H1 (cell line): Measurements from ENCODE around the gene TOMM40L. TPM values are rescaled to one million over a fixed set of nuclear protein-coding genes. Genes with fewer than 3 reads are reported as not detected.

Source experiments
- CTCF ChIA-PET: fragments of 300-600 bp; sonication (Branson Sonifier 250); formaldehyde crosslinking; loops from one replicate; lab custom pipeline; 2021; ENCODE audit not compliant: partially characterized antibody; lab: Charles Lee
- POLR2A ChIA-PET: fragments of 300-600 bp; sonication (Branson Sonifier 250); formaldehyde crosslinking; loops from one replicate; lab custom pipeline; 2021; ENCODE audit warnings: inconsistent platforms; ENCODE audit not compliant: partially characterized antibody; lab: Charles Lee
- DNase-seq, 2 experiments: peaks; one replicate each; pipeline versions ENCODE4 v3.0.0 to v3.0.0-alpha.2; 2010 to 2022; ENCODE audit warnings: low spot score in 2 of 2, low read depth in 1 of 2, mixed read lengths in 1 of 2
- FAIRE-seq: peaks from 2 replicates; lab custom pipeline; 2011; peaks lifted over from hg19 to GRCh38; lab: Jason Lieb, UNC
- H2AFZ ChIP-seq: 2 replicates; pipeline ENCODE4 v1.8.1; 2012; ENCODE audit warnings: low read length, inconsistent platforms
- H2AK5ac ChIP-seq: 2 replicates; pipeline ENCODE4 v1.6.1; 2013; ENCODE audit warnings: low read depth, low read length
- H2BK120ac ChIP-seq: replicated peaks from 2 replicates; pipeline ENCODE3; 2013; ENCODE audit warnings: low read depth, low read length, inconsistent platforms
- H2BK12ac ChIP-seq: 2 replicates; pipeline ENCODE4 v1.6.1; 2013; ENCODE audit warnings: low read depth, low read length
- H2BK15ac ChIP-seq: 2 replicates; pipeline ENCODE4 v1.6.1; 2013; ENCODE audit warnings: low read length
- H2BK20ac ChIP-seq: 2 replicates; pipeline ENCODE4 v1.6.1; 2013; ENCODE audit warnings: low read length
- H2BK5ac ChIP-seq: 2 replicates; pipeline ENCODE4 v1.6.1; 2013; ENCODE audit warnings: low read depth, low read length
- H3K14ac ChIP-seq: 2 replicates; pipeline ENCODE4 v1.6.1; 2013; ENCODE audit warnings: inconsistent platforms; ENCODE audit not compliant: insufficient read length
- H3K18ac ChIP-seq: 2 replicates; pipeline ENCODE4 v1.6.1; 2013; ENCODE audit warnings: low read length; ENCODE audit errors: extremely low read depth
- H3K23ac ChIP-seq: 2 replicates; pipeline ENCODE4 v1.6.1; 2013; ENCODE audit warnings: inconsistent platforms; ENCODE audit not compliant: insufficient read length
- H3K23me2 ChIP-seq: 2 replicates; pipeline ENCODE4 v1.6.1; 2013; ENCODE audit warnings: low read depth, low read length
- H3K27ac ChIP-seq: 2 replicates; pipeline ENCODE4 v1.6.1; 2011; ENCODE audit warnings: low read depth, low read length, inconsistent platforms
- H3K27me3 ChIP-seq, 4 experiments: replicated peaks in 1 of 4; 1 replicate in 1 of 4; 2 replicates in 3 of 4; pipeline versions ENCODE4 v1.6.1 to v1.8.1; 2011 to 2013; ENCODE audit warnings: low read length in 3 of 4, mild to moderate bottlenecking in 3 of 4, inconsistent platforms in 2 of 4, mixed read lengths in 2 of 4, moderate library complexity in 1 of 4; ENCODE audit not compliant: control insufficient read depth in 3 of 4, insufficient read depth in 3 of 4; ENCODE audit errors: extremely low read depth in 1 of 4
- H3K36me3 ChIP-seq, 4 experiments: 2 replicates each; pipeline versions ENCODE4 v1.6.1 to v1.8.1; 2011 to 2013; ENCODE audit warnings: mild to moderate bottlenecking in 4 of 4, low read length in 3 of 4, moderate library complexity in 2 of 4, control low read depth in 1 of 4, inconsistent platforms in 1 of 4; ENCODE audit not compliant: insufficient read depth in 4 of 4, control insufficient read depth in 2 of 4
- H3K4ac ChIP-seq: replicated peaks from 2 replicates; pipeline ENCODE3; 2013; ENCODE audit warnings: low read length, low read depth, mixed read lengths, inconsistent platforms; ENCODE audit not compliant: insufficient read length
- H3K4me1 ChIP-seq, 4 experiments: replicated peaks in 1 of 4; 1 replicate in 1 of 4; 2 replicates in 3 of 4; pipeline versions ENCODE4 v1.6.1 to v1.8.1; 2011 to 2013; ENCODE audit warnings: low read length in 3 of 4, inconsistent platforms in 2 of 4, mixed read lengths in 1 of 4; ENCODE audit not compliant: insufficient read depth in 4 of 4, control insufficient read depth in 3 of 4
- H3K4me2 ChIP-seq, 2 experiments: 2 replicates each; pipeline versions ENCODE4 v1.6.1 to v1.8.1; 2011 to 2013; ENCODE audit warnings: low read depth in 2 of 2, low read length in 2 of 2, control low read depth in 1 of 2, inconsistent platforms in 1 of 2, mild to moderate bottlenecking in 1 of 2; ENCODE audit not compliant: insufficient read depth in 1 of 2
- H3K4me3 ChIP-seq, 4 experiments: fragments of 200-600, 300-600 bp in 1 of 4; sonication (generic), shearing (Covaris generic), sonication (Bioruptor Twin) in 1 of 4; 2 replicates each; pipeline versions ENCODE4 v1.5.1 to v1.8.1; 2011 to 2016; ENCODE audit warnings: low read length in 4 of 4, low read depth in 3 of 4, control low read depth in 2 of 4, inconsistent platforms in 2 of 4, mild to moderate bottlenecking in 2 of 4, mixed read lengths in 1 of 4, moderate library complexity in 1 of 4; ENCODE audit not compliant: insufficient read depth in 2 of 4; ENCODE audit errors: extremely low read depth in 1 of 4
- H3K56ac ChIP-seq: replicated peaks from 2 replicates; pipeline ENCODE3; 2013; ENCODE audit warnings: low read depth, mild to moderate bottlenecking, mixed read lengths, low read length, inconsistent platforms; ENCODE audit not compliant: insufficient read length
- H3K79me1 ChIP-seq: 2 replicates; pipeline ENCODE4 v1.6.1; 2013; ENCODE audit warnings: low read depth, low read length, control low read depth
- H3K79me2 ChIP-seq, 2 experiments: 2 replicates each; pipeline versions ENCODE4 v1.6.1 to v1.8.1; 2012 to 2013; ENCODE audit warnings: low read length in 2 of 2, mild to moderate bottlenecking in 2 of 2, inconsistent platforms in 1 of 2; ENCODE audit not compliant: insufficient read depth in 2 of 2, control insufficient read depth in 1 of 2
- H3K9ac ChIP-seq, 4 experiments: replicated peaks in 1 of 4; 1 replicate in 1 of 4; 2 replicates in 3 of 4; pipeline versions ENCODE4 v1.6.1 to v1.8.1; 2011 to 2013; ENCODE audit warnings: low read depth in 3 of 4, low read length in 3 of 4, control low read depth in 2 of 4, mild to moderate bottlenecking in 2 of 4, moderate library complexity in 2 of 4, inconsistent platforms in 1 of 4; ENCODE audit errors: extremely low read depth in 1 of 4
- H3K9me3 ChIP-seq, 2 experiments: 2 replicates each; pipeline versions ENCODE4 v1.6.1 to v1.8.1; 2012 to 2013; ENCODE audit warnings: mild to moderate bottlenecking in 2 of 2, moderate library complexity in 2 of 2, control low read depth in 1 of 2, inconsistent platforms in 1 of 2, low read depth in 1 of 2, low read length in 1 of 2, mixed read lengths in 1 of 2; ENCODE audit not compliant: insufficient read depth in 2 of 2
- H4K20me1 ChIP-seq, 2 experiments: replicated peaks in 1 of 2; 2 replicates each; pipeline versions ENCODE3 to v1.8.1; 2011 to 2013; ENCODE audit warnings: inconsistent platforms in 2 of 2, low read length in 2 of 2, mild to moderate bottlenecking in 1 of 2; ENCODE audit not compliant: insufficient read depth in 2 of 2, control insufficient read depth in 1 of 2
- H4K5ac ChIP-seq: 2 replicates; pipeline ENCODE4 v1.6.1; 2013; ENCODE audit warnings: low read length, low read depth, mixed read lengths, inconsistent platforms; ENCODE audit not compliant: insufficient read length
- H4K8ac ChIP-seq: 2 replicates; pipeline ENCODE4 v1.8.0; 2013; ENCODE audit warnings: mild to moderate bottlenecking, moderate library complexity, low read length, inconsistent platforms; ENCODE audit not compliant: insufficient read depth; ENCODE audit errors: extremely low read depth
- H4K91ac ChIP-seq: replicated peaks from 2 replicates; pipeline ENCODE3; 2013; ENCODE audit warnings: low read length, mixed read lengths, inconsistent platforms; ENCODE audit not compliant: insufficient read length
- CBX8 ChIP-seq: fragments of 300-800, 300-1000 bp; sonication (generic); IDR thresholded peaks from 2 replicates; pipeline ENCODE4 v1.7.1; 2016; ENCODE audit warnings: low read depth, low read length, borderline replicate concordance
- WGBS, 2 experiments: shearing (Covaris generic) in 1 of 2; methylation state at CpG; one replicate each; pipeline versions ENCODE4 v1.1.6 to v1.1.7; 2013 to 2015; ENCODE audit warnings: low lambda C conversion rate in 2 of 2, mixed read lengths in 2 of 2, inconsistent platforms in 1 of 2, low coverage in 1 of 2, missing lambda C conversion rate in 1 of 2; ENCODE audit not compliant: insufficient replicate concordance in 2 of 2, insufficient coverage in 1 of 2, insufficient read length in 1 of 2; ENCODE audit errors: extremely low coverage in 1 of 2, missing lambda C conversion rate in 1 of 2; 5-methylcytosine and 5-hydroxymethylcytosine counted together
- polyA plus RNA-seq, 7 experiments: library from polyadenylated mRNA; depleted of rRNA in 3 of 7; stranded (reverse) in 5 of 7; unstranded in 2 of 7; fragments of >200 nt in 5 of 7; fragments of 200-250 nt in 2 of 7; gene quantifications; 1 replicate in 5 of 7; 2 replicates in 1 of 7; 4 replicates in 1 of 7; pipeline versions ENCODE4 v1.2.1 to v1.2.3, GENCODE V29; 2011 to 2013; ENCODE audit warnings: missing spikeins in 2 of 7, mixed read lengths in 2 of 7
- total RNA-seq: library from RNA; stranded (reverse); fragmentation: NEBNext Ultra II Directional; extraction: Animal tissue kit (Norgen Biotek cat#: 25700); gene quantifications from 2 replicates; pipeline ENCODE4 v1.2.1, GENCODE V29; 2021

The TOMM40L gene
- total and polyA plus RNA-seq, 2 of the 8 experiments (the other 6 are each of a cell fraction or from before 2014, with no cell fraction given): 11.4 to 15.0 TPM

- no peak overlapping the region for H3K23ac ChIP-seq
- H2AK5ac ChIP-seq: no peak overlapping the region
- H2BK120ac ChIP-seq: no peak overlapping the region
- no peak overlapping the region for H3K18ac ChIP-seq
- H2BK5ac ChIP-seq: no peak overlapping the region
- no peak overlapping the region for H2BK15ac ChIP-seq
- peaks cover 0 to 10% (median 8%) of the 10 kb centered on the region in 4 experiments; a peak in 5 of 8 replicates for H3K36me3 ChIP-seq
- no peak for TF ChIP-seq CBX8
- H3K79me2 ChIP-seq: no peaks in the 10 kb centered on the region
- POLR2A ChIA-PET: interaction anchor here (0.7 to 2.8 kb wide), 6 partner anchors 37 to 83 kb away, joined by 3 to 7 read pairs (median 3); partner anchors contain the start of gene SDHC
- H2BK20ac ChIP-seq: no peak overlapping the region
- H2AFZ ChIP-seq: no peak overlapping the region
- CTCF ChIA-PET: interaction anchor here (0.6 to 23.7 kb wide), 25 partner anchors 8 to 1802 kb away, joined by 3 to 427 read pairs (median 9); partner anchors contain the start of genes ADAMTS4, CFAP126, FCER1G and NDUFS2
- no peaks in the 10 kb centered on the region for H3K27me3 ChIP-seq
- H3K4me3 ChIP-seq: no peak overlapping the region
- no peaks in the 10 kb centered on the region for H3K79me1 ChIP-seq
- H3K56ac ChIP-seq: no peak overlapping the region
- peaks cover 6% of the 10 kb centered on the region; the same call in 1 of the 2 replicates for H3K23me2 ChIP-seq
- no peak overlapping the region for H3K27ac ChIP-seq
- H3K4ac ChIP-seq: no peak overlapping the region
- no peak overlapping the region for H2BK12ac ChIP-seq
- H3K4me1 ChIP-seq: peaks cover 2 to 6% (median 4%) of the 10 kb centered on the region in 4 experiments
- H4K20me1 ChIP-seq: no peaks in the 10 kb centered on the region
- no peak for DNase-seq
- H3K4me2 ChIP-seq: no peak overlapping the region
- H3K14ac ChIP-seq: no peak overlapping the region
- no peak overlapping the region; the same call in 1 of the 2 replicates for H4K8ac ChIP-seq
- no peak for FAIRE-seq
- H4K91ac ChIP-seq: no peak overlapping the region
- H3K9ac ChIP-seq: no peak overlapping the region
- 89% methylated on average over 7 of the region's 7 CpGs; no CpG with 5 or more reads in 1 of the 2 experiments for WGBS, 2 experiments
- H4K5ac ChIP-seq: no peak overlapping the region
- no peaks in the 10 kb centered on the region for H3K9me3 ChIP-seq
Measured at GRCh38 chr1:161230762-161231161, 4.9 kb downstream of the TOMM40L start.
